Left lung (tissue), 10 donors: ENCODE results near the gene TMCC2. TPM values are rescaled to one million over a fixed set of nuclear protein-coding genes. Genes with fewer than 3 reads are reported as not detected.

ENCODE experiments used
- ATAC-seq: fragments of 200-7000 bp; cut with Tn5 transposase; one replicate; pipeline ENCODE4 v1.9.1; 2020; ENCODE audit warnings: moderate library complexity
- DNase-seq, 4 donors: peaks; one replicate each; pipeline ENCODE4 v3.0.0-alpha.2; 2013 to 2020
- H3K27ac ChIP-seq, 2 donors: fragments of 200-600 bp; sonication (generic) in 1 of 2; one replicate each; pipeline versions ENCODE4 v1.5.0 to v1.8.0; 2020 to 2021
- H3K27me3 ChIP-seq, 2 donors: fragments of 200-600 bp; sonication (generic) in 1 of 2; one replicate each; pipeline versions ENCODE4 v1.5.0 to v1.8.0; 2020 to 2021
- H3K36me3 ChIP-seq, 2 donors: fragments of 200-600 bp; sonication (generic) in 1 of 2; one replicate each; pipeline versions ENCODE4 v1.5.0 to v1.8.0; 2020 to 2021
- H3K4me1 ChIP-seq, 2 donors: fragments of 200-600 bp; one replicate each; pipeline ENCODE4 v1.8.0; 2021
- H3K4me3 ChIP-seq, 2 donors: fragments of 200-600 bp; sonication (generic) in 1 of 2; one replicate each; pipeline versions ENCODE4 v1.5.0 to v1.8.0; 2020 to 2021; ENCODE audit warnings: mild to moderate bottlenecking in 1 of 2
- H3K9me3 ChIP-seq, 2 donors: fragments of 200-600 bp; sonication (generic) in 1 of 2; one replicate each; pipeline versions ENCODE4 v1.5.0 to v1.8.0; 2020 to 2021
- intact Hi-C, 2 donors: fragments of 100-400 bp; cut with DNase I; formaldehyde crosslinking; loops; one replicate each; pipeline versions ENCODE4 v1.11.2 to v1.14.2; 2022
- polyA plus RNA-seq, 6 donors: library from polyadenylated mRNA; unstranded; fragments of 120-200 nt; gene quantifications; one replicate each; pipeline ENCODE4 v1.2.1, GENCODE V29; 2013; ENCODE audit not compliant: insufficient read length in 6 of 6
- total RNA-seq, 2 donors: library from RNA; stranded (reverse); fragmentation: NEBNext Ultra II Directional; extraction: Animal tissue kit (Norgen Biotek cat#: 25700); gene quantifications; one replicate each; pipeline ENCODE4 v1.2.1, GENCODE V29; 2021
- TF ChIP-seq, protein P1 (sequence below), 2 donors: fragments of 200-600 bp; sonication (generic) in 1 of 2; IDR thresholded peaks; one replicate each; pipeline versions ENCODE4 v1.5.0 to v1.8.0; 2021; ENCODE audit warnings: antibody characterized with exemption in 2 of 2
- donor health status: DM: no; HTN: yes; CAD: no.
- donor health status: DM: no; HTN: no; CAD: no.

TMCC2 gene
- total and polyA plus RNA-seq, 8 donors, result 3.4 to 17.2 (median 11.0) TPM

DNA sequence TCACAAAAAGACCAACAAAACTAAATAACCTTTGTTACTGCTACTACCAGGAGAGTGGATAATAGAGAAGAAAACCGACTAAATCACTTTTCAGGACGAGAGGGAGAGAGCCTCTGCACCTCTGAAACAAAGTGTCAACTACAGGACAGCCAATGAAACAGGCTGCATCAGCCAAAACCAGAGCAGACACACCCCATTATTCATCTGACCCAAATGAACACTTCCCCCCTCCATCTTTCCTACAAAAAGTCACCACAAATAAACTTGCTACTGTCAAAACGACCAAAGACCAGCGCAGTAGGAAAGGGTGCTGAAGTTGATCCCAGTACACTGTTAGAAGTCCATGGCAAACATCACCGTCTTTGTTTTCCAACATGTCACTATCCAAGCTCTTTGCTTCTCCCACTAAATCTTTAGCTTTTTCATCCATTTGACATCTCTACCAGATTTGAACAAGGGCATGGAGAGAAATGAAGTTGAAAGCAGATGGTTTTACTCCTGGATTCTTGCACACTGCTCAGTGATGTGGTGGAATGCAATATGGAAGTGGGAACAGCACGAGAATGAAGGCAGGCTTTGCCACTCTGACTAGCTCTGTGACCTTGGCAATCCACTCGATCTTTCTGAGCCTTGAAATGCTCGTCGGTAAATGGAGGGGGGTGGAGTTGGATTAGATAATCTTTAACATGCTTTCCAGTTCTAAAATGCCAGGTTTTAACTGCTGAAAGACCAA lies 36.7 kb upstream of the TMCC2 start:
- Histone ChIP-seq H3K36me3 (no peaks in the 10 kb centered on the region), H3K4me1 (peaks cover 10 to 35% of the 10 kb centered on the region in 2 donors), H3K27me3 (no peaks in the 10 kb centered on the region), H3K4me3 (no peak overlapping the region), H3K27ac (no peak overlapping the region), H3K9me3 (no peaks in the 10 kb centered on the region)
- intact Hi-C loops, result no loop called here
- ATAC-seq (peak; percentile 33), DNase-seq (peak in 1 of 4 donors; percentile 23)
- TF ChIP-seq, protein P1, sequence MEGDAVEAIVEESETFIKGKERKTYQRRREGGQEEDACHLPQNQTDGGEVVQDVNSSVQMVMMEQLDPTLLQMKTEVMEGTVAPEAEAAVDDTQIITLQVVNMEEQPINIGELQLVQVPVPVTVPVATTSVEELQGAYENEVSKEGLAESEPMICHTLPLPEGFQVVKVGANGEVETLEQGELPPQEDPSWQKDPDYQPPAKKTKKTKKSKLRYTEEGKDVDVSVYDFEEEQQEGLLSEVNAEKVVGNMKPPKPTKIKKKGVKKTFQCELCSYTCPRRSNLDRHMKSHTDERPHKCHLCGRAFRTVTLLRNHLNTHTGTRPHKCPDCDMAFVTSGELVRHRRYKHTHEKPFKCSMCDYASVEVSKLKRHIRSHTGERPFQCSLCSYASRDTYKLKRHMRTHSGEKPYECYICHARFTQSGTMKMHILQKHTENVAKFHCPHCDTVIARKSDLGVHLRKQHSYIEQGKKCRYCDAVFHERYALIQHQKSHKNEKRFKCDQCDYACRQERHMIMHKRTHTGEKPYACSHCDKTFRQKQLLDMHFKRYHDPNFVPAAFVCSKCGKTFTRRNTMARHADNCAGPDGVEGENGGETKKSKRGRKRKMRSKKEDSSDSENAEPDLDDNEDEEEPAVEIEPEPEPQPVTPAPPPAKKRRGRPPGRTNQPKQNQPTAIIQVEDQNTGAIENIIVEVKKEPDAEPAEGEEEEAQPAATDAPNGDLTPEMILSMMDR (IDR thresholded peaks at IDR 0.05), result no peak

DNA sequence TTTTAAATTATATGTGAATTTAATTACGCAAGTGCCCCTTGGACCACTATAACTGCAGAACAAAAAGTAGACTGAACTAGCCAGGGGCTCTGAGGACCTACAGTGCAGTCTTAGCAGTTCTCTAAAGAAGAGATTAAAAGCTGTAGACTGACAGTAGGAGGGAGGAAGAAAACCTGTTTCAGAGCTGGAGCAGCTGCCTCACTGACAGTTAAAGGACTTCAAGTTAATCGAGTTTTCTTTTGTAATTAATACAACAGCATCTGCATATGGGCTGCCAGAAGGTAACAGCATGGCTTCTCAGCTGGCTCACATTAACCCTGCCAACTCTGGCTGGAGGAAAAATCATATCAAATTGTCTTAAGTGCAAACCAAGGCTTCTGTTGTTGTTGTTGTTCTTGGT lies 36.1 kb upstream of the TMCC2 start:
- H3K9me3 ChIP-seq, result no peaks in the 10 kb centered on the region
- intact Hi-C loops, result no loop called here
- H3K27ac ChIP-seq, result no peak overlapping the region
- peaks cover 10 to 35% of the 10 kb centered on the region in 2 donors for H3K4me1 ChIP-seq
- H3K4me3 ChIP-seq, result no peak overlapping the region
- TF ChIP-seq, protein P1 (IDR thresholded peaks at IDR 0.05), result no peak
- H3K27me3 ChIP-seq, result no peaks in the 10 kb centered on the region
- peak in 2 of 4 donors; percentile 32 to 42 for DNase-seq
- ATAC-seq, result peak; percentile 35
- H3K36me3 ChIP-seq, result no peaks in the 10 kb centered on the region

DNA sequence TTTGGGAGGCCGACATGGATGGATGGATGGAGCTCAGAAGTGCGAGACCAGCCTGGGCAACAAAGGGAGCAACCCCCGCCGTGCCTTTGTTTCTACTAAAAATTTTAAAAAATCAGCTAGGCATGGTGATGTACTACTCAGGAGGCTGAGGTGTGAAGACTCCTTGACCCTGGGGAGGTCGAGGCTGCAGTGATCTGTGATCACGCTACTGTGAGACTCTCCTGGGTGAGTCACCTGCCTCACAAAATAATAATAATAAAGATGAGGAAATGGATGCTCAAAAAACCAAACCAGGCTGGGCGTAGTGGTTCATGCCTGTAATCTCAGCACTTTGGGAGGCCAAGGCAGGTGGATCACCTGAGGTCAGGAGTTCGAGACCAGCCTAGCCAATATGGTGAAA lies 35.5 kb upstream of the TMCC2 start:
- DNase-seq, result no peak
- Histone ChIP-seq H3K4me3 (no peak overlapping the region), H3K27me3 (no peaks in the 10 kb centered on the region), H3K4me1 (peaks cover 10 to 31% of the 10 kb centered on the region in 2 donors), H3K27ac (no peak overlapping the region), H3K9me3 (no peaks in the 10 kb centered on the region), H3K36me3 (no peaks in the 10 kb centered on the region)
- TF ChIP-seq, protein P1 (IDR thresholded peaks at IDR 0.05), result no peak
- intact Hi-C loops, result no loop called here
- ATAC-seq, result no peak

DNA sequence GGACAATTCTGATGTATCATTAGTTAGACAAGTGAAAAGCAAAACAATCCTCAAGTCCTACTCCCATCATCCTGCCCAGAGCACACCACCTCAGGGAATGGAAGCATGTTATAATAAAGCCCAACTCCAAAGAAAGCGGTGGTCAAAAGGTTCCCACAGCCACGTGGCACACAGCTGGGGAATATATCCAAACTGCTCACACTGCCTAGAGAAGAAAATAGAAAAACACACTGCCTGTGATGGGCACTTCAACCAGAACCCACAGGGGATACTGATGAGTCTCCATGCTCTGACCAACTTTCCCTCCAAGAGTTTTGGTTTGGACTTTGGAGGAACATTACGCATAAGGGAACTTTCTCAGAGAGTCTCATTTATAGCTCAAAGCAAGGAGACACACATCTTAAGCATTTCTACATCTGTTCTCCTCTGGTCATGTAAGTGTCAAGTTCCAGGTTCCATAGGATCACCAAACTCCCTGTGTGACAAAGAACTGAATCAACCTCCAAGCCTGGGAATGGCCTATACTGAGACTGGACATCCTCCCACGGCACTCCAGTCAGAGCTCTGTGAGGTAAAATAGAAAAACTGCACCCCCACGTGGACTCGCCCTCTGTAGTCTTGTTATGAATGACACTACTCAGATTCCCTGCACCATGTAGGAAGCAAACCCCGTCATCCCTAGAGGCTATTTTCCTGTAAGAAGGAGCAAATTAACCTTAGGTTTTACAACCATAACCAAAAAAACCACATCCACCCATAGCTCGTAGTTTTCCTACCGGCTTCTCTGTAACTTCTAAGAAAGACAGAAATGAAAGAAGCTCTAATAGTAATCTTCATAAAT lies 28.4 kb upstream of the TMCC2 start:
- H3K27ac ChIP-seq, result no peak overlapping the region
- H3K4me1 ChIP-seq, result peaks cover 0 to 7% of the 10 kb centered on the region in 2 donors
- TF ChIP-seq, protein P1 (IDR thresholded peaks at IDR 0.05), result no peak
- ATAC-seq (no peak), DNase-seq (no peak)
- H3K9me3 ChIP-seq, result no peaks in the 10 kb centered on the region
- intact Hi-C loops, result no loop called here
- no peaks in the 10 kb centered on the region for H3K36me3 ChIP-seq
- H3K4me3 ChIP-seq, result no peak overlapping the region
- no peaks in the 10 kb centered on the region for H3K27me3 ChIP-seq

DNA sequence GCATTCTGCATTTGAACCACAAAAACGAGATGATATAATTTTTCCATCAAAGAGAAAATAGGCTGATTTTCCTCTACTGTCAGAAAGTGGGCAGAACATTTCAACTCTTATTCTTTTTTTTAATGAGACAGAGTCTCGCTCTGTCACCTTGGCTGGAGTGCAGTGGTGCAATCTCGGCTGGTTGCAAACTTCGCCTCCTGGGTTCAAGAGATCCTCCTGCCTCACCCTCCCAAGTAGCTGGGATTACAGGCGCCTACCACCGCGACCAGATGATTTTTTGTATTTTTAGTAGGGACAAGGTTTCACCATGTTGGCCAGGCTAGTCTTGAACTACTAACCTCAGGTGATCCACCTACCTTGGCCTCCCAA lies 27.8 kb upstream of the TMCC2 start:
- ATAC-seq (no peak), DNase-seq (no peak)
- intact Hi-C loops, result no loop called here
- H3K36me3 ChIP-seq, result no peaks in the 10 kb centered on the region
- TF ChIP-seq, protein P1 (IDR thresholded peaks at IDR 0.05), result no peak
- no peak overlapping the region for H3K4me3 ChIP-seq
- no peaks in the 10 kb centered on the region for H3K9me3 ChIP-seq
- H3K4me1 ChIP-seq, result peaks cover 0 to 12% of the 10 kb centered on the region in 2 donors
- H3K27me3 ChIP-seq, result no peaks in the 10 kb centered on the region
- no peak overlapping the region for H3K27ac ChIP-seq
